PC-3 (cell line): ENCODE data around the gene OR2AG1. TPM values are rescaled to one million over a fixed set of nuclear protein-coding genes. Genes with fewer than 3 reads are reported as not detected.

Experiments
- ATAC-seq: fragments of 200-7000 bp; cut with Tn5 transposase; 2 replicates; pipeline ENCODE4 v1.9.1; 2020; ENCODE audit warnings: mild to moderate bottlenecking, moderate library complexity
- BruUV-seq: library from RNA; stranded (reverse); fragments of 400-500 nt; replicated peaks from 2 replicates; lab custom pipeline; 2021; lab: Mats Ljungman, UMichigan
- CTCF ChIA-PET: fragments of 300-600 bp; sonication (Branson Sonifier 250); formaldehyde crosslinking; loops from one replicate; lab custom pipeline; 2022; ENCODE audit warnings: antibody characterized with exemption; lab: Charles Lee
- POLR2A ChIA-PET: fragments of 300-600 bp; sonication (Branson Sonifier 250); formaldehyde crosslinking; loops from one replicate; lab custom pipeline; 2022; ENCODE audit warnings: antibody characterized with exemption; ENCODE audit not compliant: unreplicated experiment; lab: Charles Lee
- DNase-seq: peaks from one replicate; pipeline ENCODE4 v3.0.0-alpha.2; 2015
- H2AFZ ChIP-seq: fragments of 300-600 bp; sonication (generic); 2 replicates; pipeline ENCODE4 v1.6.0; 2016; ENCODE audit warnings: antibody characterized with exemption, low read length
- H3F3A ChIP-seq: fragments of 300-600 bp; sonication (generic); one replicate; pipeline ENCODE4 v1.6.0; 2017; ENCODE audit warnings: antibody characterized with exemption, low read length, control low read depth, mild to moderate bottlenecking; ENCODE audit not compliant: unreplicated experiment
- H3K27ac ChIP-seq: fragments of 300-600 bp; sonication (generic); 2 replicates; pipeline ENCODE4 v1.5.1; 2016; ENCODE audit warnings: mild to moderate bottlenecking, low read length
- H3K27me3 ChIP-seq: fragments of 300-600 bp; sonication (generic); 2 replicates; pipeline ENCODE4 v1.6.1; 2016; ENCODE audit warnings: low read length, mixed read lengths
- H3K36me3 ChIP-seq: fragments of 300-600 bp; sonication (generic); 2 replicates; pipeline ENCODE4 v1.6.1; 2016; ENCODE audit warnings: low read depth, mixed run types, low read length, mixed read lengths
- H3K4me1 ChIP-seq: fragments of 300-600 bp; sonication (generic); 2 replicates; pipeline ENCODE4 v1.5.1; 2016; ENCODE audit warnings: low read length; ENCODE audit not compliant: insufficient read depth
- H3K4me2 ChIP-seq: fragments of 300-600 bp; sonication (generic); 2 replicates; pipeline ENCODE4 v1.6.0; 2016; ENCODE audit warnings: low read length
- H3K4me3 ChIP-seq: fragments of 300-600 bp; sonication (generic); 2 replicates; pipeline ENCODE4 v1.5.1; 2016; ENCODE audit warnings: mild to moderate bottlenecking, low read length, mixed read lengths
- H3K79me2 ChIP-seq: fragments of 300-600 bp; sonication (generic); 2 replicates; pipeline ENCODE4 v1.6.1; 2017; ENCODE audit warnings: low read length, mixed read lengths
- H3K9ac ChIP-seq: fragments of 300-600 bp; sonication (generic); 2 replicates; pipeline ENCODE4 v1.6.0; 2016; ENCODE audit warnings: mild to moderate bottlenecking, low read length
- H3K9me2 ChIP-seq: fragments of 300-600 bp; sonication (generic); replicated peaks from 2 replicates; pipeline ENCODE4 v1.6.1; 2016; ENCODE audit warnings: mixed run types, low read length, mixed read lengths
- H3K9me3 ChIP-seq: fragments of 300-600 bp; sonication (generic); 2 replicates; pipeline ENCODE4 v1.6.1; 2016; ENCODE audit warnings: low read length, mixed read lengths
- H4K20me1 ChIP-seq: fragments of 300-600 bp; sonication (generic); 2 replicates; pipeline ENCODE4 v1.6.1; 2016; ENCODE audit warnings: low read length, mixed read lengths
- EZH2 ChIP-seq: fragments of 300-600 bp; sonication (generic); IDR thresholded peaks from one replicate; pipeline ENCODE4 v1.6.1; 2017; ENCODE audit warnings: antibody characterized with exemption, mild to moderate bottlenecking, low read length; ENCODE audit not compliant: unreplicated experiment
- EZH2phosphoT487 ChIP-seq: fragments of 300-600 bp; sonication (generic); IDR thresholded peaks from 2 replicates; pipeline ENCODE4 v1.6.1; 2018; ENCODE audit warnings: mild to moderate bottlenecking, antibody characterized with exemption, low read length, borderline replicate concordance
- intact Hi-C: fragments of 100-400 bp; cut with micrococcal nuclease; formaldehyde crosslinking; loops from 2 replicates; pipeline ENCODE4 v1.9.0; 2023
- total RNA-seq: library from RNA; depleted of rRNA; stranded (reverse); fragments of >200 nt; gene quantifications from 2 replicates; pipeline ENCODE4 v1.2.3, GENCODE V29; 2014
- TF ChIP-seq, protein P1 (sequence below): fragments of 300-600 bp; sonication (generic); conservative IDR thresholded peaks from 2 replicates; pipeline ENCODE4 v1.5.1; 2017; ENCODE audit warnings: antibody characterized with exemption, low read depth, mild to moderate bottlenecking, low read length

The OR2AG1 gene
- total RNA-seq, 1 experiment from 2014 or later: not detected

DNA sequence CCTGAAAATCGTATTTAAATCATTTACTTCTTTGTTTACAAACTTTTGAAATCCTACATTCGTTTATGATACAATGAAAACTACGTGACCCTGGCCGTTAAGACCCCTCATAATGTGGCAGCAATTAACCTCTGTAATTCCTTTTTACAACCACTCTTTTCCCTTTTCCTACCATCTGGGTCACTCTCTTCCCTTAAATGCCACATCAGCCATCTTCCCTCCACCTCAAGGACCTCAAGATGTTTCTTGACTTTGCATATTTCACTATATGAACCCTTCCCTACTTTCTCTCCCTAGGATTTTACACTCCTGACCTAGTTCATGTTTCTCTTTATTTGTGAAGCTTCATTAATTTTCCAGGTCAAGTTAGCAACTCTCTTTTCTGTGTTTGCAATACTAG lies 37.8 kb upstream of the OR2AG1 start:
- no peaks in the 10 kb centered on the region for H3K4me1 ChIP-seq
- BruUV-seq: no TSS peak
- peaks cover 77% of the 10 kb centered on the region for H3K27me3 ChIP-seq
- no peaks in the 10 kb centered on the region for H3K79me2 ChIP-seq
- no peaks in the 10 kb centered on the region for H3K9me3 ChIP-seq
- no peaks in the 10 kb centered on the region for H3K9me2 ChIP-seq
- intact Hi-C loops: no loop called here
- DNase-seq: no peak
- ATAC-seq: no peak
- H3K9ac ChIP-seq: no peak overlapping the region
- no peak overlapping the region for H3K4me3 ChIP-seq
- H3K4me2 ChIP-seq: no peak overlapping the region
- no peak overlapping the region for H3K27ac ChIP-seq
- H3K36me3 ChIP-seq: no peaks in the 10 kb centered on the region
- H3F3A ChIP-seq: no peaks in the 10 kb centered on the region
- ChIA-PET CTCF (interaction anchor here (0.6 kb wide), 1 partner anchor 8 kb away, joined by 4 read pairs; no protein-coding TSS in a partner anchor), POLR2A (no interaction called here)
- TF ChIP-seq, protein P1, sequence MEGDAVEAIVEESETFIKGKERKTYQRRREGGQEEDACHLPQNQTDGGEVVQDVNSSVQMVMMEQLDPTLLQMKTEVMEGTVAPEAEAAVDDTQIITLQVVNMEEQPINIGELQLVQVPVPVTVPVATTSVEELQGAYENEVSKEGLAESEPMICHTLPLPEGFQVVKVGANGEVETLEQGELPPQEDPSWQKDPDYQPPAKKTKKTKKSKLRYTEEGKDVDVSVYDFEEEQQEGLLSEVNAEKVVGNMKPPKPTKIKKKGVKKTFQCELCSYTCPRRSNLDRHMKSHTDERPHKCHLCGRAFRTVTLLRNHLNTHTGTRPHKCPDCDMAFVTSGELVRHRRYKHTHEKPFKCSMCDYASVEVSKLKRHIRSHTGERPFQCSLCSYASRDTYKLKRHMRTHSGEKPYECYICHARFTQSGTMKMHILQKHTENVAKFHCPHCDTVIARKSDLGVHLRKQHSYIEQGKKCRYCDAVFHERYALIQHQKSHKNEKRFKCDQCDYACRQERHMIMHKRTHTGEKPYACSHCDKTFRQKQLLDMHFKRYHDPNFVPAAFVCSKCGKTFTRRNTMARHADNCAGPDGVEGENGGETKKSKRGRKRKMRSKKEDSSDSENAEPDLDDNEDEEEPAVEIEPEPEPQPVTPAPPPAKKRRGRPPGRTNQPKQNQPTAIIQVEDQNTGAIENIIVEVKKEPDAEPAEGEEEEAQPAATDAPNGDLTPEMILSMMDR: no peak
- no peak for TF ChIP-seq EZH2phosphoT487
- H4K20me1 ChIP-seq: no peaks in the 10 kb centered on the region
- H2AFZ ChIP-seq: no peak overlapping the region

GRCh38 chr11:6745465-6746015 lies 37.3 kb upstream of the OR2AG1 start:
- Histone ChIP-seq H3F3A (no peaks in the 10 kb centered on the region), H3K27ac (no peak overlapping the region), H3K4me3 (no peak overlapping the region), H2AFZ (no peak overlapping the region), H3K9me2 (no peaks in the 10 kb centered on the region), H3K79me2 (no peaks in the 10 kb centered on the region), H3K27me3 (peaks cover 77% of the 10 kb centered on the region), H3K9me3 (no peaks in the 10 kb centered on the region), H3K9ac (no peak overlapping the region), H3K36me3 (no peaks in the 10 kb centered on the region), H4K20me1 (no peaks in the 10 kb centered on the region), H3K4me1 (no peaks in the 10 kb centered on the region), H3K4me2 (no peak overlapping the region)
- no peak for ATAC-seq
- ChIA-PET CTCF (interaction anchor here (0.6 kb wide), 1 partner anchor 8 kb away, joined by 4 read pairs; no protein-coding TSS in a partner anchor), POLR2A (no interaction called here)
- DNase-seq: no peak
- no TSS peak for BruUV-seq
- TF ChIP-seq, protein P1: no peak
- no peak for TF ChIP-seq EZH2phosphoT487
- intact Hi-C loops: no loop called here

GRCh38 chr11:6746086-6746618 lies 36.7 kb upstream of the OR2AG1 start:
- CTCF ChIA-PET: no interaction called here
- Histone ChIP-seq H3K9ac (no peak overlapping the region), H3K9me3 (no peaks in the 10 kb centered on the region), H4K20me1 (no peaks in the 10 kb centered on the region), H3F3A (no peaks in the 10 kb centered on the region), H3K27ac (no peak overlapping the region), H3K4me1 (no peaks in the 10 kb centered on the region), H3K4me2 (no peak overlapping the region), H2AFZ (no peak overlapping the region), H3K36me3 (no peaks in the 10 kb centered on the region), H3K27me3 (peaks cover 77% of the 10 kb centered on the region), H3K4me3 (no peak overlapping the region), H3K9me2 (no peaks in the 10 kb centered on the region), H3K79me2 (no peaks in the 10 kb centered on the region)
- DNase-seq (no peak), ATAC-seq (no peak)
- POLR2A ChIA-PET: no interaction called here
- no TSS peak for BruUV-seq
- intact Hi-C loops: no loop called here
- TF ChIP-seq EZH2phosphoT487: no peak
- TF ChIP-seq EZH2: no peak
